ENCODE data around the gene C17orf75. TPM values are rescaled to one million over a fixed set of nuclear protein-coding genes. Genes with fewer than 3 reads are reported as not detected.
"Not testable (repeated sequence)": the region's sequence is repeated elsewhere in the genome, so short reads cannot be mapped to it uniquely, and the experiment has no call there.

The C17orf75 gene
- total RNA-seq, 2 experiments from 2014 or later, result 30.8 to 32.7 TPM

DNA sequence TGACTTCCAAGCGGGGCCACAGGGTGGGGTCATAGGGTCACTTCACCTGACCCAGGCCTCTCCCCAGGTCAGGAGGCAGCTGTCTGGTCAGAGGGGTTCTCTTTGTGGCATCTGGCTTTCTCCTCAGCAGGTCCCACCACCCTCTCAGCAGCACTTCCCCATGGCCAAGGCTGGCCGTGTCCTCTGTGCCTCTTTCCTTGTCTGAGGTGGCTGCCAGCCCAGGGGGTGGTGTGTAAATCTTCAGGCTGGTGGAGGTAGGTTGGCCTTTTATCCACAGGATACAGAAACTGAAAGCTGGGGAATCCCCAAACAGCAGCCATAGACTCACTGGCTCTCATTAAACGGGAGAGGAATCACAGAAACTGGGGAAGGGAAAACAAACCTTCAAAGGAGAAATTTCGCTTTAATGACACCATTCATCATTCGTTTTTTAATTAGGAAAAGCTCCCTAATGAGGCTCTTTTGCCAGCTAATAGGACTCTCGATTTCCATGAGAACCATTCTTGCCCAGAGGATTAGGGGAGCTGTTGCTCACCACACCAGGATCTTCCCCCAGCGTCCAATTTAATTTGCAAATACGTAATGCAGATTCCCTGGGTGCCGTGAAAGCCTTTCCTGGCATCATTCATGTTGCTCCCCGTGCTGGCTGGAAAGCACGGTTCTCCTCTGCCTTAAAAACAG lies 18.0 kb downstream of the C17orf75 start:
- POLR2A ChIA-PET, result interaction anchor here (1.1 kb wide), 1 partner anchor 104 kb away, joined by 3 read pairs; no protein-coding TSS in a partner anchor
- no peak overlapping the region for H3K4me3 Mint-ChIP-seq
- H3K36me3 Mint-ChIP-seq (ENCODE audit: low read depth), result no peaks in the 10 kb centered on the region
- peak; percentile 68 for ATAC-seq
- peaks cover 24% of the 10 kb centered on the region for H3K4me1 Mint-ChIP-seq (ENCODE audit: low read depth)
- H3K27me3 Mint-ChIP-seq, result no peaks in the 10 kb centered on the region
- intact Hi-C loops (cut with micrococcal nuclease), result no loop called here
- TF ChIP-seq CTCF (IDR thresholded peaks at IDR 0.05), result no peak
- peak overlapping the region; percentile 8 for H3K27ac Mint-ChIP-seq
- peak; percentile 62 for DNase-seq
- no peaks in the 10 kb centered on the region for H3K9me3 Mint-ChIP-seq
- CTCF ChIA-PET, result interaction anchor here (0.9 to 1.7 kb wide), 6 partner anchors 8 to 120 kb away, joined by 3 to 4 read pairs (median 3); partner anchors contain the start of gene PSMD11

DNA sequence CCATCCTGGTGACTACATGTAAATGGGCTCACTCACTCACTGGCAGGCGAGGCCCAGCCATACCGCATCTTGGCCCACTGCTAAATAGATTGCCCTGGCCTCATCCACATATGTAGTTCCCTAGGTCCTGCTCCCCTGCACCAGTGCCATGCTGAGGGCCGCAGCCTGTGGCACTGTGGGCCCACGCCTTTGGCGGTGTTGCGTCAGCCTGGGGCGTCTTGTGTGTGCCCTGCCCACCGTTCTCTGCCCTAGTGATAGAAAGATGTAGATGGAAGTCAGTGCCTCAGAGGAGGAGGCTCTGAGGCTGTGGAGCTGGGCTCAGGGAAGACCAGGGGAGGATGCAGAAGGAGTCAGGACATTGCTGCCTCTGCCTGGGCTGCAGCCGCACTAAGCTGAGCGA lies 18.9 kb downstream of the C17orf75 start:
- no peaks in the 10 kb centered on the region for H3K36me3 Mint-ChIP-seq (ENCODE audit: low read depth)
- ChIA-PET POLR2A (no interaction called here), CTCF (interaction anchor here (1.1 to 1.7 kb wide), 4 partner anchors 9 to 121 kb away, joined by 3 to 4 read pairs (median 4); partner anchors contain the start of gene PSMD11)
- no peak for TF ChIP-seq CTCF (IDR thresholded peaks at IDR 0.05)
- H3K9me3 Mint-ChIP-seq, result no peaks in the 10 kb centered on the region
- intact Hi-C loops (cut with micrococcal nuclease), result no loop called here
- no peak overlapping the region for H3K4me3 Mint-ChIP-seq
- DNase-seq (no peak), ATAC-seq (no peak)
- H3K27ac Mint-ChIP-seq, result peak overlapping the region; percentile 55
- H3K27me3 Mint-ChIP-seq, result no peaks in the 10 kb centered on the region
- peaks cover 24% of the 10 kb centered on the region for H3K4me1 Mint-ChIP-seq (ENCODE audit: low read depth)

DNA sequence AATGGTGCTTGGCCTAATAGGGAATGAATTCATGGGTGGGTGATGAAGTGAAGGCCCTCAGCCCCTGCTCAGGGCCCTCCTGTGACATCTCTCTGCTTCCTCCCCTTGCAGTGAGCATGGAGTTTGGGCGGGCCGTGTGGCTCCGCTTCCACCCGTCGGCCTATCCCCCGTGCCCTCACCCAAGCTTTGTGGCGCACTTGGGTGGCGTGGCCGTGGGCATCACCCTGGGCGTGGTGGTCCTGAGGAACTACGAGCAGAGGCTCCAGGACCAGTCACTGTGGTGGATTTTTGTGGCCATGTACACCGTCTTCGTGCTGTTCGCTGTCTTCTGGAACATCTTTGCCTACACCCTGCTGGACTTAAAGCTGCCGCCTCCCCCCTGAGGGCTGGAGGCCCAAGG lies 21.1 kb downstream of the C17orf75 start:
- TF ChIP-seq CTCF (IDR thresholded peaks at IDR 0.05), result no peak
- Mint-ChIP-seq H3K27me3 (peaks cover 5% of the 10 kb centered on the region), H3K4me3 (no peak overlapping the region), H3K4me1 (ENCODE audit: low read depth) (peaks cover 18% of the 10 kb centered on the region), H3K27ac (no peak overlapping the region), H3K36me3 (ENCODE audit: low read depth) (no peaks in the 10 kb centered on the region), H3K9me3 (no peaks in the 10 kb centered on the region)
- ATAC-seq (no peak), DNase-seq (no peak)
- POLR2A ChIA-PET, result no interaction called here
- intact Hi-C loops (cut with micrococcal nuclease), result no loop called here
- CTCF ChIA-PET, result interaction anchor here (1.2 to 3.1 kb wide), 6 partner anchors 8 to 98 kb away, joined by 4 to 15 read pairs (median 10); no protein-coding TSS in a partner anchor

- ATAC-seq; H3K36me3 Mint-ChIP-seq (ENCODE audit: low read depth); H3K27ac Mint-ChIP-seq; H3K4me3 Mint-ChIP-seq; H3K9me3 Mint-ChIP-seq; intact Hi-C loops (cut with micrococcal nuclease); DNase-seq: not testable (repeated sequence)
- ChIA-PET POLR2A (interaction anchor here (0.9 kb wide), 1 partner anchor 8 kb away, joined by 3 read pairs; no protein-coding TSS in a partner anchor), CTCF (interaction anchor here (0.6 to 3.1 kb wide), 17 partner anchors 9 to 188 kb away, joined by 3 to 15 read pairs (median 6); no protein-coding TSS in a partner anchor)
- peaks cover 18% of the 10 kb centered on the region for H3K4me1 Mint-ChIP-seq (ENCODE audit: low read depth)
- H3K27me3 Mint-ChIP-seq, result peaks cover 10% of the 10 kb centered on the region
Observed at GRCh38 chr17:32320080-32320479, 21.9 kb downstream of the C17orf75 start.

GRCh38 chr17:32319548-32319905 lies 22.4 kb downstream of the C17orf75 start:
- no peak overlapping the region for H3K27ac Mint-ChIP-seq
- CTCF ChIA-PET, result interaction anchor here (0.6 to 3.1 kb wide), 18 partner anchors 9 to 187 kb away, joined by 3 to 15 read pairs (median 6); no protein-coding TSS in a partner anchor
- H3K9me3 Mint-ChIP-seq, result no peaks in the 10 kb centered on the region
- peak; percentile 97 for TF ChIP-seq CTCF (IDR thresholded peaks at IDR 0.05)
- intact Hi-C loops (cut with micrococcal nuclease), result no loop called here
- no peaks in the 10 kb centered on the region for H3K36me3 Mint-ChIP-seq (ENCODE audit: low read depth)
- H3K4me3 Mint-ChIP-seq, result peak overlapping the region; percentile 61
- peaks cover 12% of the 10 kb centered on the region for H3K27me3 Mint-ChIP-seq
- peaks cover 17% of the 10 kb centered on the region for H3K4me1 Mint-ChIP-seq (ENCODE audit: low read depth)
- ATAC-seq (peak; percentile 95), DNase-seq (peak; percentile 86)
- POLR2A ChIA-PET, result interaction anchor here (0.9 kb wide), 1 partner anchor 9 kb away, joined by 3 read pairs; no protein-coding TSS in a partner anchor
